Keratinocyte (primary cell): ENCODE results near the gene RNU7-1. TPM values are rescaled to one million over a fixed set of nuclear protein-coding genes. Genes with fewer than 3 reads are reported as not detected.

ENCODE experiments used
- DNase-seq: peaks from one replicate; pipeline ENCODE4 v3.0.0-alpha.2; 2011; ENCODE audit warnings: low read depth, missing footprints, low spot score
- FAIRE-seq: peaks from 2 replicates; lab custom pipeline; 2011; peaks lifted over from hg19 to GRCh38; lab: Jason Lieb, UNC
- H2AFZ ChIP-seq: 2 replicates; pipeline ENCODE4 v1.6.0; 2012; ENCODE audit warnings: low read length, control low read depth, inconsistent platforms; ENCODE audit not compliant: control insufficient read depth
- H3K27ac ChIP-seq: 2 replicates; pipeline ENCODE4 v1.5.1; 2011; ENCODE audit warnings: low read length; ENCODE audit not compliant: control insufficient read depth, insufficient read depth
- H3K27me3 ChIP-seq: 3 replicates; pipeline ENCODE4 v1.6.0; 2011; ENCODE audit warnings: low read length; ENCODE audit not compliant: control insufficient read depth, insufficient read depth; ENCODE audit errors: extremely low read depth
- H3K36me3 ChIP-seq, 2 experiments: 2 replicates in 1 of 2; 3 replicates in 1 of 2; pipeline ENCODE4 v1.5.1; 2011; ENCODE audit warnings: low read length in 2 of 2, mild to moderate bottlenecking in 1 of 2; ENCODE audit not compliant: control insufficient read depth in 2 of 2, insufficient read depth in 2 of 2; ENCODE audit errors: extremely low read depth in 1 of 2
- H3K4me1 ChIP-seq: 3 replicates; pipeline ENCODE4 v1.5.1; 2011; ENCODE audit warnings: low read length; ENCODE audit not compliant: control insufficient read depth, insufficient read depth; ENCODE audit errors: extremely low read depth
- H3K4me2 ChIP-seq: 3 replicates; pipeline ENCODE4 v1.6.0; 2011; ENCODE audit warnings: low read depth, low read length; ENCODE audit not compliant: control insufficient read depth, insufficient read depth; ENCODE audit errors: extremely low read depth
- H3K4me3 ChIP-seq, 3 experiments: fragments of 200-600 bp in 1 of 3; sonication (generic) in 1 of 3; 2 replicates in 2 of 3; 3 replicates in 1 of 3; pipeline ENCODE4 v1.5.1; 2011 to 2016; ENCODE audit warnings: low read length in 3 of 3, mild to moderate bottlenecking in 3 of 3, control low read depth in 2 of 3, inconsistent platforms in 1 of 3, low read depth in 1 of 3, mixed read lengths in 1 of 3, mixed run types in 1 of 3, moderate library complexity in 1 of 3; ENCODE audit not compliant: control insufficient read depth in 2 of 3, insufficient read depth in 2 of 3; ENCODE audit errors: extremely low read depth in 1 of 3
- H3K79me2 ChIP-seq: 2 replicates; pipeline ENCODE4 v1.6.0; 2012; ENCODE audit warnings: low read length; ENCODE audit not compliant: control insufficient read depth, insufficient read depth
- H3K9ac ChIP-seq: 3 replicates; pipeline ENCODE4 v1.6.0; 2011; ENCODE audit warnings: low read length; ENCODE audit not compliant: control insufficient read depth, insufficient read depth; ENCODE audit errors: extremely low read depth
- H3K9me1 ChIP-seq: 3 replicates; pipeline ENCODE4 v1.6.0; 2011; ENCODE audit warnings: low read length; ENCODE audit not compliant: control insufficient read depth, insufficient read depth; ENCODE audit errors: extremely low read depth
- H3K9me3 ChIP-seq: 2 replicates; pipeline ENCODE4 v1.5.1; 2012; ENCODE audit warnings: low read depth, low read length; ENCODE audit not compliant: control insufficient read depth
- H4K20me1 ChIP-seq: 3 replicates; pipeline ENCODE4 v1.6.0; 2011; ENCODE audit warnings: low read length; ENCODE audit not compliant: control insufficient read depth, insufficient read depth; ENCODE audit errors: extremely low read depth
- EZH2 ChIP-seq: IDR thresholded peaks from one replicate; pipeline ENCODE4 v1.6.1; 2012; ENCODE audit warnings: inconsistent platforms, mild to moderate bottlenecking, low read length, moderate library complexity
- dilution Hi-C: fragments of 300-500 bp; cut with MboI; formaldehyde crosslinking; loops from one replicate; pipeline ENCODE4 v1.7.0; 2020; ENCODE audit warnings: low sequenced_read_pairs; ENCODE audit not compliant: extremely low pct_ligation_motif_present
- polyA plus RNA-seq, 5 experiments: library from polyadenylated mRNA; depleted of rRNA in 3 of 5; stranded (reverse) in 3 of 5; stranded (forward) in 1 of 5; unstranded in 1 of 5; fragments of >200 nt; gene quantifications; 1 replicate in 1 of 5; 2 replicates in 3 of 5; 3 replicates in 1 of 5; pipeline versions ENCODE4 v1.2.1 to v1.2.3, GENCODE V29; 2011 to 2012; ENCODE audit warnings: missing spikeins in 2 of 5, low read depth in 1 of 5, low replicate concordance in 1 of 5
- small RNA-seq, 3 experiments: library from RNA; depleted of rRNA; stranded (forward); fragments of <200 nt; gene quantifications; one replicate each; pipeline ENCODE3, GENCODE V24; 2012; ENCODE audit warnings: low read depth in 3 of 3, low replicate concordance in 1 of 3; ENCODE audit not compliant: insufficient read length in 3 of 3
- TF ChIP-seq, protein P1 (sequence below), 3 experiments: IDR thresholded peaks in 1 of 3; conservative IDR thresholded peaks in 1 of 3; optimal IDR thresholded peaks in 1 of 3; 2 replicates in 2 of 3; 3 replicates in 1 of 3; pipeline versions ENCODE3 to v1.5.1; 2011; ENCODE audit warnings: low read length in 3 of 3, mild to moderate bottlenecking in 3 of 3, moderate library complexity in 2 of 3, control low read depth in 1 of 3, inconsistent platforms in 1 of 3; ENCODE audit not compliant: insufficient read depth in 2 of 3; ENCODE audit errors: extremely low read depth in 1 of 3

The RNU7-1 gene
- polyA plus RNA-seq, 1 donor (not counting 4 experiments of a cell fraction or from before 2014, with no cell fraction given) = not detected

DNA sequence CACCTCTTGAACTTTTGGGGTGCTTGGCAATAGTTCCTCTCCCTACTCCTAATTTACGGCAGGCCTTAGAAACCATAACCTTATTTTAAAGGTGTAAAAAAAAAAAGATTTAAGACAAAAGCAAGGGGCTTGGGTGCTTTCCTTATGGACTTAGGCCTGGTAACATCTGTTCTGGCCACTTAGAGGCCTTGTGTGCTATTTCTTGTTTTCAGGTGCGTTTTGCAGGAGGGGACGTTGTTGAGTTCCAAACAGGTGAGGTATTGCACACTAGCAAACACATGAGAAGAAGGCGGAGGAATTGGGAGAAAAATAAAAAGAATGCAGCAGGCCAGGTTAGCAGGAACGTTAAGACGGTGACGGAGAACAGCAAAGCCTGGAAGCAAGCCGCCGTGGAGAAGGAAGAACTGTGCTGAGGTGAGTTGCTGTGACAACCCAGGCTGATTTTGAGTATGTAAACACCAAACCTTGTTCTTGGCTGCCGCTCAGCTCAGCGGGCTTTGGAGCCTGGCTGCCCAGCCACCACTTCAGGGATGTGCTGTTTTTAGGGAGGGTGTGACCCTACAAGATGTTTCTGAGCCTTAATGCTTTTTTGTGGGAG is 44.4 kb downstream of the RNU7-1 start:
- dilution Hi-C loops = no loop called here
- Histone ChIP-seq H2AFZ (no peak overlapping the region), H3K27me3 (no peaks in the 10 kb centered on the region), H4K20me1 (no peaks in the 10 kb centered on the region), H3K9ac (peak overlapping the region; percentile 16), H3K79me2 (no peaks in the 10 kb centered on the region), H3K4me1 (peaks cover 11% of the 10 kb centered on the region), H3K9me3 (no peaks in the 10 kb centered on the region), H3K27ac (peak overlapping the region; percentile 56), H3K4me3 (no peak overlapping the region), H3K4me2 (peak overlapping the region; percentile 29), H3K36me3 (peaks cover 0 to 4% of the 10 kb centered on the region in 2 experiments), H3K9me1 (no peaks in the 10 kb centered on the region)
- TF ChIP-seq, protein P1, sequence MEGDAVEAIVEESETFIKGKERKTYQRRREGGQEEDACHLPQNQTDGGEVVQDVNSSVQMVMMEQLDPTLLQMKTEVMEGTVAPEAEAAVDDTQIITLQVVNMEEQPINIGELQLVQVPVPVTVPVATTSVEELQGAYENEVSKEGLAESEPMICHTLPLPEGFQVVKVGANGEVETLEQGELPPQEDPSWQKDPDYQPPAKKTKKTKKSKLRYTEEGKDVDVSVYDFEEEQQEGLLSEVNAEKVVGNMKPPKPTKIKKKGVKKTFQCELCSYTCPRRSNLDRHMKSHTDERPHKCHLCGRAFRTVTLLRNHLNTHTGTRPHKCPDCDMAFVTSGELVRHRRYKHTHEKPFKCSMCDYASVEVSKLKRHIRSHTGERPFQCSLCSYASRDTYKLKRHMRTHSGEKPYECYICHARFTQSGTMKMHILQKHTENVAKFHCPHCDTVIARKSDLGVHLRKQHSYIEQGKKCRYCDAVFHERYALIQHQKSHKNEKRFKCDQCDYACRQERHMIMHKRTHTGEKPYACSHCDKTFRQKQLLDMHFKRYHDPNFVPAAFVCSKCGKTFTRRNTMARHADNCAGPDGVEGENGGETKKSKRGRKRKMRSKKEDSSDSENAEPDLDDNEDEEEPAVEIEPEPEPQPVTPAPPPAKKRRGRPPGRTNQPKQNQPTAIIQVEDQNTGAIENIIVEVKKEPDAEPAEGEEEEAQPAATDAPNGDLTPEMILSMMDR (optimal IDR thresholded peaks at IDR 0.05 in 1 of 3, IDR thresholded peaks at IDR 0.05 in 1 of 3, conservative IDR thresholded peaks at IDR 0.05 in 1 of 3; ENCODE audit: extremely low read depth in 1 of 3, insufficient read depth in 2 of 3, low read length in 3 of 3) = no peak
- TF ChIP-seq EZH2 = no peak
- DNase-seq (no peak), FAIRE-seq (no peak)

Small RNA genes within 50 kb of the gene (small RNA-seq; reads per million reads assigned to genes)
- gene MIR141 = 734 to 224,518 (median 113,316) reads per million in 3 experiments
- 2,840 to 15,667 (median 11,525) reads per million in 3 experiments for gene MIR200C
- 0 reads per million in 3 experiments for gene RNU7-1
- gene SCARNA12 = 0 to 0.75 (median 0.54) reads per million in 3 experiments

Other genes starting within 250 kb of the RNU7-1 start
- gene PIANP, start 243.0 kb upstream of the RNU7-1 start, polyA plus RNA-seq = not detected in 3 replicates
- gene COPS7A, start 219.8 kb upstream of the RNU7-1 start, polyA plus RNA-seq = 85.4 to 116 TPM (median 85.5 TPM) in 3 replicates
- 317 to 364 TPM (median 335 TPM) in 3 replicates for gene MLF2, start 190.7 kb upstream of the RNU7-1 start, polyA plus RNA-seq
- 80.6 to 140 TPM (median 119 TPM) in 3 replicates for gene PTMS, start 177.5 kb upstream of the RNU7-1 start, polyA plus RNA-seq
- gene LAG3, start 171.3 kb upstream of the RNU7-1 start, polyA plus RNA-seq = 0.09 to 0.14 TPM (median 0.09 TPM) in 3 replicates
- gene CD4, start 154.3 kb upstream of the RNU7-1 start, polyA plus RNA-seq = 0.01 to 0.05 TPM in 2 of 3 replicates, not detected in the other
- 0.05 to 0.10 TPM (median 0.09 TPM) in 3 replicates for gene GPR162, start 122.0 kb upstream of the RNU7-1 start, polyA plus RNA-seq
- 3.9 to 5.7 TPM (median 4.2 TPM) in 3 replicates for gene P3H3, start 115.4 kb upstream of the RNU7-1 start, polyA plus RNA-seq
- gene GNB3, start 102.9 kb upstream of the RNU7-1 start, polyA plus RNA-seq = 0.41 to 0.94 TPM (median 0.80 TPM) in 3 replicates
- gene CDCA3, start 92.5 kb upstream of the RNU7-1 start, polyA plus RNA-seq = 2.1 to 16.9 TPM (median 15.0 TPM) in 3 replicates
- 58.3 to 84.1 TPM (median 67.2 TPM) in 3 replicates for gene USP5, start 91.7 kb upstream of the RNU7-1 start, polyA plus RNA-seq
- 1,218 to 2,229 TPM (median 1,551 TPM) in 3 replicates for gene TPI1, start 76.3 kb upstream of the RNU7-1 start, polyA plus RNA-seq
- 4.9 to 8.7 TPM (median 5.1 TPM) in 3 replicates for gene SPSB2, start 70.5 kb upstream of the RNU7-1 start, polyA plus RNA-seq
- 6.2 to 7.1 TPM (median 6.3 TPM) in 3 replicates for gene LRRC23, start 39.0 kb upstream of the RNU7-1 start, polyA plus RNA-seq
- 0.87 to 1.7 TPM (median 1.1 TPM) in 3 replicates for gene ENO2, start 29.2 kb upstream of the RNU7-1 start, polyA plus RNA-seq
- gene ATN1, start 15.9 kb upstream of the RNU7-1 start, polyA plus RNA-seq = 4.8 to 7.8 TPM (median 6.2 TPM) in 3 replicates
- gene C12orf57, start 206 bp downstream of the RNU7-1 start, polyA plus RNA-seq = 121 to 211 TPM (median 137 TPM) in 3 replicates
- 18.7 to 21.0 TPM (median 19.7 TPM) in 3 replicates for gene PTPN6, start 7.5 kb downstream of the RNU7-1 start, polyA plus RNA-seq
- 225 to 270 TPM (median 244 TPM) in 3 replicates for gene PHB2, start 26.8 kb downstream of the RNU7-1 start, polyA plus RNA-seq
- gene EMG1, start 27.1 kb downstream of the RNU7-1 start, polyA plus RNA-seq = 61.6 to 104 TPM (median 76.9 TPM) in 3 replicates
- 51.0 to 69.1 TPM (median 52.0 TPM) in 3 replicates for gene LPCAT3, start 74.7 kb downstream of the RNU7-1 start, polyA plus RNA-seq
- 1.9 to 6.0 TPM (median 2.6 TPM) in 3 replicates for gene C1S, start 116.9 kb downstream of the RNU7-1 start, polyA plus RNA-seq
- gene C1R, start 148.6 kb downstream of the RNU7-1 start, polyA plus RNA-seq = 2.8 to 8.0 TPM (median 3.2 TPM) in 3 replicates
- gene C1RL, start 165.4 kb downstream of the RNU7-1 start, polyA plus RNA-seq = 8.5 to 13.5 TPM (median 9.3 TPM) in 3 replicates
- gene RBP5, start 185.1 kb downstream of the RNU7-1 start, polyA plus RNA-seq = not detected in 3 replicates
- gene CLSTN3, start 186.6 kb downstream of the RNU7-1 start, polyA plus RNA-seq = 12.8 to 21.6 TPM (median 15.2 TPM) in 3 replicates
- 10.8 to 17.2 TPM (median 14.4 TPM) in 3 replicates for gene PEX5, start 245.9 kb downstream of the RNU7-1 start, polyA plus RNA-seq